ENCODE results near the gene SDHAF2.
"Not testable (repeated sequence)": the region's sequence is repeated elsewhere in the genome, so short reads cannot be mapped to it uniquely, and the experiment has no call there.

Gene SDHAF2

GRCh38 chr11:61476371-61476770, 46.4 kb downstream of the SDHAF2 start:
- no peak for DNase-seq (ENCODE audit: low read depth)

- DNase-seq (ENCODE audit: low read depth): no peak
Measured at GRCh38 chr11:61477126-61477525, 47.2 kb downstream of the SDHAF2 start.

- no peak for DNase-seq (ENCODE audit: low read depth)
Measured at GRCh38 chr11:61477727-61478148, 47.8 kb downstream of the SDHAF2 start.

- not testable (repeated sequence) for DNase-seq (ENCODE audit: low read depth)
Measured at GRCh38 chr11:61479360-61480058, 49.6 kb downstream of the SDHAF2 start.

- no peak for DNase-seq (ENCODE audit: low read depth)
Measured at GRCh38 chr11:61480261-61480993, 50.5 kb downstream of the SDHAF2 start.

GRCh38 chr11:61480994-61481335, 51.0 kb downstream of the SDHAF2 start:
- DNase-seq (ENCODE audit: low read depth): no peak

GRCh38 chr11:61481806-61482205, 51.9 kb downstream of the SDHAF2 start:
- DNase-seq (ENCODE audit: low read depth): no peak

- DNase-seq (ENCODE audit: low read depth): no peak
Measured at GRCh38 chr11:61482513-61482912, 52.6 kb downstream of the SDHAF2 start.

GRCh38 chr11:61484541-61484940, 54.6 kb downstream of the SDHAF2 start:
- DNase-seq (ENCODE audit: low read depth): no peak

GRCh38 chr11:61485080-61485479, 55.2 kb downstream of the SDHAF2 start:
- no peak for DNase-seq (ENCODE audit: low read depth)

GRCh38 chr11:61486011-61486620, 56.2 kb downstream of the SDHAF2 start:
- no peak for DNase-seq (ENCODE audit: low read depth)

- no peak for DNase-seq (ENCODE audit: low read depth)
Measured at GRCh38 chr11:61486779-61487178, 56.9 kb downstream of the SDHAF2 start.

GRCh38 chr11:61487342-61488025, 57.6 kb downstream of the SDHAF2 start:
- DNase-seq (ENCODE audit: low read depth): no peak

GRCh38 chr11:61488651-61489291, 58.8 kb downstream of the SDHAF2 start:
- DNase-seq (ENCODE audit: low read depth): no peak

- peak; percentile 27 for DNase-seq (ENCODE audit: low read depth)
Measured at GRCh38 chr11:61489833-61490721, 60.2 kb downstream of the SDHAF2 start.

- no peak for DNase-seq (ENCODE audit: low read depth)
Measured at GRCh38 chr11:61491736-61492395, 61.9 kb downstream of the SDHAF2 start.

GRCh38 chr11:61494381-61494961, 64.5 kb downstream of the SDHAF2 start:
- no peak for DNase-seq (ENCODE audit: low read depth)

GRCh38 chr11:61495801-61496601, 66.1 kb downstream of the SDHAF2 start:
- DNase-seq (ENCODE audit: low read depth): no peak
